K562 (cell line): Measurements from ENCODE around the gene TOMT. TPM values are rescaled to one million over a fixed set of nuclear protein-coding genes. Genes with fewer than 3 reads are reported as not detected.

ENCODE experiments used
- ARID2 ChIP-seq: fragments of 450-650 bp; IDR thresholded peaks from 2 replicates; pipeline ENCODE4 v1.6.1; 2017; ENCODE audit warnings: antibody characterized with exemption, mild to moderate bottlenecking
- DIDO1 ChIP-seq: fragments of 450-650 bp; IDR thresholded peaks from 2 replicates; pipeline ENCODE4 v1.6.1; 2016; ENCODE audit warnings: low read depth, missing biosample characterization, missing genetic modification characterization
- DMBX1 ChIP-seq: fragments of 250-450 bp; sonication (Bioruptor Pico); IDR thresholded peaks from 2 replicates; pipeline ENCODE4 v1.8.0; 2022; ENCODE audit warnings: inconsistent platforms, mild to moderate bottlenecking, moderate library complexity, borderline replicate concordance
- EWSR1 ChIP-seq: fragments of 450-650 bp; IDR thresholded peaks from 2 replicates; pipeline ENCODE4 v1.6.1; 2018; ENCODE audit warnings: borderline replicate concordance, mild to moderate bottlenecking, low read depth, moderate library complexity; ENCODE audit not compliant: partially characterized antibody
- KAT7 ChIP-seq: sonication (generic); formaldehyde crosslinking; IDR thresholded peaks from 2 replicates; pipeline ENCODE4 v1.8.0; 2022; ENCODE audit warnings: missing genetic modification reagents, mild to moderate bottlenecking, borderline replicate concordance
- MEIS2 ChIP-seq: fragments of 450-650 bp; IDR thresholded peaks from 2 replicates; pipeline ENCODE4 v1.6.1; 2014; ENCODE audit warnings: mild to moderate bottlenecking; ENCODE audit not compliant: partially characterized antibody
- NBN ChIP-seq: fragments of 450-650 bp; IDR thresholded peaks from 2 replicates; pipeline ENCODE4 v1.6.1; 2016; ENCODE audit warnings: low read depth, mild to moderate bottlenecking
- NCOA6 ChIP-seq: fragments of 450-650 bp; IDR thresholded peaks from 2 replicates; pipeline ENCODE4 v1.6.1; 2017; ENCODE audit warnings: mild to moderate bottlenecking
- PTRF ChIP-seq: fragments of 450-650 bp; IDR thresholded peaks from 2 replicates; pipeline ENCODE4 v1.6.1; 2016; ENCODE audit warnings: mild to moderate bottlenecking, missing genetic modification characterization, missing compliant biosample characterization
- RBM39 ChIP-seq: fragments of 200-400 bp; formaldehyde crosslinking; optimal IDR thresholded peaks from 2 replicates; pipeline ENCODE3; 2018; ENCODE audit warnings: low read depth, low read length
- SETDB1 ChIP-seq: IDR thresholded peaks from one replicate; pipeline ENCODE4 v1.6.1; 2012; ENCODE audit warnings: low read length, control low read depth, inconsistent platforms
- SMAD1 ChIP-seq: fragments of 150-350 bp; IDR thresholded peaks from 2 replicates; pipeline ENCODE4 v1.6.1; 2014; ENCODE audit warnings: low read length, low read depth; ENCODE audit not compliant: partially characterized antibody
- SNIP1 ChIP-seq: fragments of 450-650 bp; IDR thresholded peaks from 2 replicates; pipeline ENCODE4 v1.7.1; 2017; ENCODE audit warnings: low read depth, mild to moderate bottlenecking
- ZNF124 ChIP-seq: sonication (generic); formaldehyde crosslinking; IDR thresholded peaks from 2 replicates; pipeline ENCODE4 v1.8.1; 2022; ENCODE audit warnings: missing genetic modification reagents
- ZNF184 ChIP-seq: sonication (generic); formaldehyde crosslinking; IDR thresholded peaks from 2 replicates; pipeline ENCODE4 v1.5.0; 2020; ENCODE audit warnings: missing genetic modification reagents
- polyA plus RNA-seq, 8 experiments: library from polyadenylated mRNA; depleted of rRNA in 4 of 8; stranded (reverse) in 5 of 8; unstranded in 3 of 8; fragments of >200 nt; fragmentation: Nextera tagmentation in 2 of 8; fragmentation: Illumina TruSeq in 1 of 8; extraction: Ambion mirVana in 2 of 8; extraction: Trizol in 1 of 8; gene quantifications; 2 replicates each; pipeline versions ENCODE4 v1.2.1 to v1.2.3, GENCODE V29; 2011 to 2014; ENCODE audit warnings: inconsistent platforms in 1 of 8, missing spikeins in 1 of 8
- total RNA-seq, 7 experiments: library from RNA; depleted of rRNA in 6 of 7; stranded (reverse); fragments of >200 nt in 6 of 7; fragmentation: Illumina TruSeq in 2 of 7; extraction: Trizol in 2 of 7; gene quantifications; 2 replicates each; pipeline versions ENCODE4 v1.2.1 to v1.2.3, GENCODE V29; 2011 to 2021; ENCODE audit warnings: low replicate concordance in 1 of 7
- TF ChIP-seq, protein P1 (sequence below): fragments of 450-650 bp; formaldehyde crosslinking; IDR thresholded peaks from 2 replicates; pipeline ENCODE4 v1.4.0; 2020; ENCODE audit warnings: mild to moderate bottlenecking
- TF ChIP-seq, protein P2 (sequence below): sonication (generic); formaldehyde crosslinking; IDR thresholded peaks from 2 replicates; pipeline ENCODE4 v1.8.1; 2023; ENCODE audit warnings: mild to moderate bottlenecking, missing genetic modification reagents
- TF ChIP-seq, protein P3 (sequence below): sonication (generic); formaldehyde crosslinking; IDR thresholded peaks from 2 replicates; pipeline ENCODE4 v1.8.0; 2023; ENCODE audit warnings: mild to moderate bottlenecking, missing genetic modification reagents
- TF ChIP-seq, protein P4 (sequence below): fragments of 250-450 bp; sonication (Bioruptor Pico); IDR thresholded peaks from 2 replicates; pipeline ENCODE4 v1.4.0; 2020; ENCODE audit warnings: mild to moderate bottlenecking
- TF ChIP-seq, protein P5 (sequence below): sonication (generic); formaldehyde crosslinking; IDR thresholded peaks from 2 replicates; pipeline ENCODE4 v1.8.1; 2023; ENCODE audit warnings: missing genetic modification reagents, mild to moderate bottlenecking, borderline replicate concordance

The TOMT gene
- total and polyA plus RNA-seq, 9 of the 15 experiments (the other 6 are each of a cell fraction or from before 2014, with no cell fraction given) = not detected

DNA sequence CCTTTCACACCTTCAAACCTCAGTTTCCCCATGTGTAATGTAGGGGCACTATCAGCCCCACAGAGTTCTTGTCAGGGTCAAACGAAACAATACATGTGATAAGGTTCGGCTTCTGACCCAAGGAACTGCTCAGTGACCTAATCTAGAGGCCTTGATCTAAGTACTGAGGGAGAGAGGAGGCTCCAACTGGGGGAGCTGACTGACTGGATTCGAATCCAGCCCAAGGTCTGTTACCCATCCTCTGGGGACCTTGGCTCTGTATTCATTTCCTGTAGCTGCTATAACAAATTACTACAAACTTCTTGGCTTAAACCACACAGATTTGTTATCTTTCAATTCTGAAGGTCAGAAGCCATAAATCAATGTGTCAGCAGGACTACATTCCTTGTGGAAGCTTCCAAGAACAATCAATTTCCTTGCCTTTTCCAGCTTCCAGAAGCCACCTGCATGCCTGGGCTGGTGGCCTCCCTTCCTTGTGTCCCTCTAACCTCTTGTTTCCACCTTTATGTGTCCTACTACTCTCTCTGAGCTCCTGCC lies 17.5 kb downstream of the TOMT start (continued):
- TF ChIP-seq, protein P1, sequence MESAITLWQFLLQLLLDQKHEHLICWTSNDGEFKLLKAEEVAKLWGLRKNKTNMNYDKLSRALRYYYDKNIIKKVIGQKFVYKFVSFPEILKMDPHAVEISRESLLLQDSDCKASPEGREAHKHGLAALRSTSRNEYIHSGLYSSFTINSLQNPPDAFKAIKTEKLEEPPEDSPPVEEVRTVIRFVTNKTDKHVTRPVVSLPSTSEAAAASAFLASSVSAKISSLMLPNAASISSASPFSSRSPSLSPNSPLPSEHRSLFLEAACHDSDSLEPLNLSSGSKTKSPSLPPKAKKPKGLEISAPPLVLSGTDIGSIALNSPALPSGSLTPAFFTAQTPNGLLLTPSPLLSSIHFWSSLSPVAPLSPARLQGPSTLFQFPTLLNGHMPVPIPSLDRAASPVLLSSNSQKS (CRISPR knock-in tag) = no peak
- TF ChIP-seq NCOA6 (no peak), ZNF184 (CRISPR knock-in tag) (no peak), SETDB1 (no peak), MEIS2 (peak; percentile 98), PTRF (tag) (no peak), KAT7 (CRISPR knock-in tag) (no peak), SMAD1 (no peak), NBN (no peak), DMBX1 (CRISPR knock-in tag) (no peak), DIDO1 (tag) (no peak), ARID2 (no peak), RBM39 (no peak), SNIP1 (no peak), EWSR1 (no peak), ZNF124 (CRISPR knock-in tag) (no peak)
- TF ChIP-seq, protein P2, sequence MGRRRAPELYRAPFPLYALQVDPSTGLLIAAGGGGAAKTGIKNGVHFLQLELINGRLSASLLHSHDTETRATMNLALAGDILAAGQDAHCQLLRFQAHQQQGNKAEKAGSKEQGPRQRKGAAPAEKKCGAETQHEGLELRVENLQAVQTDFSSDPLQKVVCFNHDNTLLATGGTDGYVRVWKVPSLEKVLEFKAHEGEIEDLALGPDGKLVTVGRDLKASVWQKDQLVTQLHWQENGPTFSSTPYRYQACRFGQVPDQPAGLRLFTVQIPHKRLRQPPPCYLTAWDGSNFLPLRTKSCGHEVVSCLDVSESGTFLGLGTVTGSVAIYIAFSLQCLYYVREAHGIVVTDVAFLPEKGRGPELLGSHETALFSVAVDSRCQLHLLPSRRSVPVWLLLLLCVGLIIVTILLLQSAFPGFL (CRISPR knock-in tag) = no peak
- TF ChIP-seq, protein P3, sequence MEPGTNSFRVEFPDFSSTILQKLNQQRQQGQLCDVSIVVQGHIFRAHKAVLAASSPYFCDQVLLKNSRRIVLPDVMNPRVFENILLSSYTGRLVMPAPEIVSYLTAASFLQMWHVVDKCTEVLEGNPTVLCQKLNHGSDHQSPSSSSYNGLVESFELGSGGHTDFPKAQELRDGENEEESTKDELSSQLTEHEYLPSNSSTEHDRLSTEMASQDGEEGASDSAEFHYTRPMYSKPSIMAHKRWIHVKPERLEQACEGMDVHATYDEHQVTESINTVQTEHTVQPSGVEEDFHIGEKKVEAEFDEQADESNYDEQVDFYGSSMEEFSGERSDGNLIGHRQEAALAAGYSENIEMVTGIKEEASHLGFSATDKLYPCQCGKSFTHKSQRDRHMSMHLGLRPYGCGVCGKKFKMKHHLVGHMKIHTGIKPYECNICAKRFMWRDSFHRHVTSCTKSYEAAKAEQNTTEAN (CRISPR knock-in tag) = no peak
- TF ChIP-seq, protein P4, sequence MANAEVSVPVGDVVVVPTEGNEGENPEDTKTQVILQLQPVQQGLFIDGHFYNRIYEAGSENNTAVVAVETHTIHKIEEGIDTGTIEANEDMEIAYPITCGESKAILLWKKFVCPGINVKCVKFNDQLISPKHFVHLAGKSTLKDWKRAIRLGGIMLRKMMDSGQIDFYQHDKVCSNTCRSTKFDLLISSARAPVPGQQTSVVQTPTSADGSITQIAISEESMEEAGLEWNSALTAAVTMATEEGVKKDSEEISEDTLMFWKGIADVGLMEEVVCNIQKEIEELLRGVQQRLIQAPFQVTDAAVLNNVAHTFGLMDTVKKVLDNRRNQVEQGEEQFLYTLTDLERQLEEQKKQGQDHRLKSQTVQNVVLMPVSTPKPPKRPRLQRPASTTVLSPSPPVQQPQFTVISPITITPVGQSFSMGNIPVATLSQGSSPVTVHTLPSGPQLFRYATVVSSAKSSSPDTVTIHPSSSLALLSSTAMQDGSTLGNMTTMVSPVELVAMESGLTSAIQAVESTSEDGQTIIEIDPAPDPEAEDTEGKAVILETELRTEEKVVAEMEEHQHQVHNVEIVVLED = no peak
- TF ChIP-seq, protein P5, sequence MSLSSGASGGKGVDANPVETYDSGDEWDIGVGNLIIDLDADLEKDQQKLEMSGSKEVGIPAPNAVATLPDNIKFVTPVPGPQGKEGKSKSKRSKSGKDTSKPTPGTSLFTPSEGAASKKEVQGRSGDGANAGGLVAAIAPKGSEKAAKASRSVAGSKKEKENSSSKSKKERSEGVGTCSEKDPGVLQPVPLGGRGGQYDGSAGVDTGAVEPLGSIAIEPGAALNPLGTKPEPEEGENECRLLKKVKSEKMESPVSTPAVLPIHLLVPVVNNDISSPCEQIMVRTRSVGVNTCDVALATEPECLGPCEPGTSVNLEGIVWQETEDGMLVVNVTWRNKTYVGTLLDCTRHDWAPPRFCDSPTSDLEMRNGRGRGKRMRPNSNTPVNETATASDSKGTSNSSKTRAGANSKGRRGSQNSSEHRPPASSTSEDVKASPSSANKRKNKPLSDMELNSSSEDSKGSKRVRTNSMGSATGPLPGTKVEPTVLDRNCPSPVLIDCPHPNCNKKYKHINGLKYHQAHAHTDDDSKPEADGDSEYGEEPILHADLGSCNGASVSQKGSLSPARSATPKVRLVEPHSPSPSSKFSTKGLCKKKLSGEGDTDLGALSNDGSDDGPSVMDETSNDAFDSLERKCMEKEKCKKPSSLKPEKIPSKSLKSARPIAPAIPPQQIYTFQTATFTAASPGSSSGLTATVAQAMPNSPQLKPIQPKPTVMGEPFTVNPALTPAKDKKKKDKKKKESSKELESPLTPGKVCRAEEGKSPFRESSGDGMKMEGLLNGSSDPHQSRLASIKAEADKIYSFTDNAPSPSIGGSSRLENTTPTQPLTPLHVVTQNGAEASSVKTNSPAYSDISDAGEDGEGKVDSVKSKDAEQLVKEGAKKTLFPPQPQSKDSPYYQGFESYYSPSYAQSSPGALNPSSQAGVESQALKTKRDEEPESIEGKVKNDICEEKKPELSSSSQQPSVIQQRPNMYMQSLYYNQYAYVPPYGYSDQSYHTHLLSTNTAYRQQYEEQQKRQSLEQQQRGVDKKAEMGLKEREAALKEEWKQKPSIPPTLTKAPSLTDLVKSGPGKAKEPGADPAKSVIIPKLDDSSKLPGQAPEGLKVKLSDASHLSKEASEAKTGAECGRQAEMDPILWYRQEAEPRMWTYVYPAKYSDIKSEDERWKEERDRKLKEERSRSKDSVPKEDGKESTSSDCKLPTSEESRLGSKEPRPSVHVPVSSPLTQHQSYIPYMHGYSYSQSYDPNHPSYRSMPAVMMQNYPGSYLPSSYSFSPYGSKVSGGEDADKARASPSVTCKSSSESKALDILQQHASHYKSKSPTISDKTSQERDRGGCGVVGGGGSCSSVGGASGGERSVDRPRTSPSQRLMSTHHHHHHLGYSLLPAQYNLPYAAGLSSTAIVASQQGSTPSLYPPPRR (CRISPR knock-in tag) = no peak
